CD4-positive, alpha-beta T cell treated with Interleukin-17A for 1 hour (primary cell): Measurements from ENCODE around the gene TRIM61.
"Not testable (repeated sequence)": the region's sequence is repeated elsewhere in the genome, so short reads cannot be mapped to it uniquely, and the experiment has no call there.

Source experiments
- DNase-seq: peaks from one replicate; pipeline ENCODE4 v3.0.0-alpha.2; 2020

The TRIM61 gene

GRCh38 chr4:164956766-164957643 lies 20.5 kb downstream of the TRIM61 start:
- peak; percentile 71 for DNase-seq

GRCh38 chr4:164955107-164955805 lies 22.2 kb downstream of the TRIM61 start:
- DNase-seq, result no peak

GRCh38 chr4:164952551-164952950 lies 24.9 kb downstream of the TRIM61 start:
- DNase-seq, result no peak

GRCh38 chr4:164949448-164950143 lies 27.9 kb downstream of the TRIM61 start:
- DNase-seq, result no peak

GRCh38 chr4:164948975-164949374 lies 28.5 kb downstream of the TRIM61 start:
- no peak for DNase-seq

- DNase-seq, result not testable (repeated sequence)
Observed at GRCh38 chr4:164948006-164948405, 29.5 kb downstream of the TRIM61 start.

- no peak for DNase-seq
Observed at GRCh38 chr4:164946810-164947209, 30.6 kb downstream of the TRIM61 start.

GRCh38 chr4:164945146-164945545 lies 32.3 kb downstream of the TRIM61 start:
- no peak for DNase-seq

- DNase-seq, result no peak
Observed at GRCh38 chr4:164943192-164943591, 34.3 kb downstream of the TRIM61 start.

GRCh38 chr4:164937576-164938270 lies 39.7 kb downstream of the TRIM61 start:
- no peak for DNase-seq

- not testable (repeated sequence) for DNase-seq
Observed at GRCh38 chr4:164935865-164936606, 41.4 kb downstream of the TRIM61 start.

GRCh38 chr4:164935363-164935762 lies 42.1 kb downstream of the TRIM61 start:
- DNase-seq, result no peak

GRCh38 chr4:164933244-164933643 lies 44.2 kb downstream of the TRIM61 start:
- DNase-seq, result no peak

- DNase-seq, result no peak
Observed at GRCh38 chr4:164931551-164932324, 45.7 kb downstream of the TRIM61 start.

GRCh38 chr4:164930647-164931046 lies 46.8 kb downstream of the TRIM61 start:
- DNase-seq, result no peak

- DNase-seq, result not testable (repeated sequence)
Observed at GRCh38 chr4:164927101-164927500, 50.4 kb downstream of the TRIM61 start.

GRCh38 chr4:164926301-164926700 lies 51.2 kb downstream of the TRIM61 start:
- no peak for DNase-seq

GRCh38 chr4:164924670-164925238 lies 52.7 kb downstream of the TRIM61 start:
- no peak for DNase-seq

- no peak for DNase-seq
Observed at GRCh38 chr4:164918956-164919355, 58.5 kb downstream of the TRIM61 start.
